Activated naive CD4-positive, alpha-beta T cell treated with anti-CD3 and anti-CD28 coated beads, Interleukin-2, amount 50 U/mL, for 72 hours (primary cell): ENCODE measurements around the gene ADGRV1. TPM values are rescaled to one million over a fixed set of nuclear protein-coding genes. Genes with fewer than 3 reads are reported as not detected.

Experiments
- ATAC-seq, 2 donors: fragments of 150-1000 bp; cut with Tn5 transposase; 2 replicates each; pipeline ENCODE4 v1.10.0; 2021; ENCODE audit warnings: mild to moderate bottlenecking in 2 of 2, moderate library complexity in 2 of 2
- DNase-seq, 2 donors: peaks; one replicate each; pipeline ENCODE4 v3.0.0; 2021 to 2022; ENCODE audit warnings: low spot score in 2 of 2
- H3K27ac Mint-ChIP-seq, 2 donors: one replicate each; pipeline ENCODE4 v1.8.0; 2022; ENCODE audit warnings: mild to moderate bottlenecking in 2 of 2, mixed read lengths in 2 of 2
- H3K36me3 Mint-ChIP-seq, 2 donors: one replicate each; pipeline ENCODE4 v1.8.0; 2022; ENCODE audit warnings: mixed read lengths in 2 of 2
- H3K9me3 Mint-ChIP-seq, 2 donors: one replicate each; pipeline ENCODE4 v1.8.0; 2022; ENCODE audit warnings: mixed read lengths in 2 of 2
- total RNA-seq, 2 donors: library from RNA; stranded (reverse); gene quantifications; one replicate each; pipeline ENCODE4 v1.2.3, GENCODE V29; 2022

The ADGRV1 gene
- total RNA-seq, 2 donors from 2014 or later, result 0.16 TPM; not detected in 1

GRCh38 chr5:90546216-90546837, 12.3 kb upstream of the ADGRV1 start:
- no peaks in the 10 kb centered on the region for H3K9me3 Mint-ChIP-seq
- no peaks in the 10 kb centered on the region for H3K36me3 Mint-ChIP-seq
- ATAC-seq, result no peak
- H3K27ac Mint-ChIP-seq, result no peak overlapping the region
- DNase-seq, result no peak

- ATAC-seq, result no peak
- Mint-ChIP-seq H3K36me3 (no peaks in the 10 kb centered on the region), H3K9me3 (no peaks in the 10 kb centered on the region), H3K27ac (no peak overlapping the region)
- DNase-seq, result no peak
These were observed 11.5 kb upstream of the ADGRV1 start for GRCh38 chr5:90547072-90547536.

GRCh38 chr5:90548069-90548593, 10.5 kb upstream of the ADGRV1 start:
- no peak overlapping the region for H3K27ac Mint-ChIP-seq
- DNase-seq, result no peak
- H3K36me3 Mint-ChIP-seq, result no peaks in the 10 kb centered on the region
- H3K9me3 Mint-ChIP-seq, result no peaks in the 10 kb centered on the region
- no peak for ATAC-seq

GRCh38 chr5:90549223-90549622, 9.4 kb upstream of the ADGRV1 start:
- no peaks in the 10 kb centered on the region for H3K9me3 Mint-ChIP-seq
- no peaks in the 10 kb centered on the region for H3K36me3 Mint-ChIP-seq
- ATAC-seq (no peak), DNase-seq (no peak)
- no peak overlapping the region for H3K27ac Mint-ChIP-seq

GRCh38 chr5:90549729-90550275, 8.8 kb upstream of the ADGRV1 start:
- H3K36me3 Mint-ChIP-seq, result no peaks in the 10 kb centered on the region
- ATAC-seq (no peak), DNase-seq (no peak)
- no peaks in the 10 kb centered on the region for H3K9me3 Mint-ChIP-seq
- no peak overlapping the region for H3K27ac Mint-ChIP-seq

- no peak overlapping the region for H3K27ac Mint-ChIP-seq
- no peaks in the 10 kb centered on the region for H3K9me3 Mint-ChIP-seq
- ATAC-seq (no peak), DNase-seq (no peak)
- H3K36me3 Mint-ChIP-seq, result no peaks in the 10 kb centered on the region
These were observed 7.6 kb upstream of the ADGRV1 start for GRCh38 chr5:90550963-90551362.

GRCh38 chr5:90551376-90551775, 7.2 kb upstream of the ADGRV1 start:
- no peak overlapping the region for H3K27ac Mint-ChIP-seq
- H3K9me3 Mint-ChIP-seq, result no peaks in the 10 kb centered on the region
- H3K36me3 Mint-ChIP-seq, result no peaks in the 10 kb centered on the region
- DNase-seq (no peak), ATAC-seq (no peak)

- no peaks in the 10 kb centered on the region for H3K9me3 Mint-ChIP-seq
- DNase-seq (no peak), ATAC-seq (no peak)
- no peak overlapping the region for H3K27ac Mint-ChIP-seq
- H3K36me3 Mint-ChIP-seq, result peaks cover 4 to 5% of the 10 kb centered on the region in 2 donors
These were observed 4.9 kb upstream of the ADGRV1 start for GRCh38 chr5:90553711-90554110.

GRCh38 chr5:90554358-90555006, 4.1 kb upstream of the ADGRV1 start:
- Mint-ChIP-seq H3K36me3 (peaks cover 4 to 5% of the 10 kb centered on the region in 2 donors), H3K27ac (no peak overlapping the region), H3K9me3 (no peaks in the 10 kb centered on the region)
- no peak for ATAC-seq
- DNase-seq, result no peak

GRCh38 chr5:90555666-90556065, 2.9 kb upstream of the ADGRV1 start:
- no peak for ATAC-seq
- Mint-ChIP-seq H3K9me3 (no peaks in the 10 kb centered on the region), H3K36me3 (peaks cover 4 to 5% of the 10 kb centered on the region in 2 donors), H3K27ac (no peak overlapping the region)
- DNase-seq, result no peak

GRCh38 chr5:90557391-90557790, 1.2 kb upstream of the ADGRV1 start:
- Mint-ChIP-seq H3K27ac (no peak overlapping the region), H3K9me3 (no peaks in the 10 kb centered on the region), H3K36me3 (peaks cover 4 to 5% of the 10 kb centered on the region in 2 donors)
- ATAC-seq, result no peak
- DNase-seq, result no peak

GRCh38 chr5:90557871-90558270, 726 bp upstream of the ADGRV1 start:
- Mint-ChIP-seq H3K36me3 (peaks cover 4 to 5% of the 10 kb centered on the region in 2 donors), H3K9me3 (no peaks in the 10 kb centered on the region), H3K27ac (no peak overlapping the region)
- ATAC-seq (no peak), DNase-seq (no peak)

GRCh38 chr5:90560771-90561170, 2.2 kb downstream of the ADGRV1 start:
- H3K9me3 Mint-ChIP-seq, result no peaks in the 10 kb centered on the region
- peaks cover 4 to 5% of the 10 kb centered on the region in 2 donors for H3K36me3 Mint-ChIP-seq

GRCh38 chr5:90561766-90562165, 3.2 kb downstream of the ADGRV1 start:
- Mint-ChIP-seq H3K36me3 (peaks cover 4 to 5% of the 10 kb centered on the region in 2 donors), H3K27ac (no peak overlapping the region), H3K9me3 (no peaks in the 10 kb centered on the region)
- no peak for ATAC-seq
- DNase-seq, result no peak

More at GRCh38 chr5:90560771-90561170, 2.2 kb downstream of the ADGRV1 start:
- DNase-seq, result no peak
- no peak for ATAC-seq
- no peak overlapping the region for H3K27ac Mint-ChIP-seq

GRCh38 chr5:90562341-90562740, 3.7 kb downstream of the ADGRV1 start:
- Mint-ChIP-seq H3K9me3 (no peaks in the 10 kb centered on the region), H3K27ac (no peak overlapping the region), H3K36me3 (peaks cover 4 to 5% of the 10 kb centered on the region in 2 donors)
- DNase-seq, result no peak
- no peak for ATAC-seq

GRCh38 chr5:90563108-90563507, 4.5 kb downstream of the ADGRV1 start:
- H3K36me3 Mint-ChIP-seq, result peaks cover 2 to 3% of the 10 kb centered on the region in 2 donors
- no peak overlapping the region for H3K27ac Mint-ChIP-seq
- ATAC-seq (no peak), DNase-seq (no peak)
- H3K9me3 Mint-ChIP-seq, result no peaks in the 10 kb centered on the region

- DNase-seq (no peak), ATAC-seq (no peak)
- no peaks in the 10 kb centered on the region for H3K36me3 Mint-ChIP-seq
- no peaks in the 10 kb centered on the region for H3K9me3 Mint-ChIP-seq
- no peak overlapping the region for H3K27ac Mint-ChIP-seq
These were observed 6.9 kb downstream of the ADGRV1 start for GRCh38 chr5:90565491-90565890.
